HG02571 (cell line): ENCODE data around the gene GNMT.

Experiments
- ATAC-seq: cut with Tn5 transposase; IDR thresholded peaks from one replicate; pipeline ENCODE4 v1.9.1; 2021; ENCODE audit warnings: mild to moderate bottlenecking, moderate library complexity; ENCODE audit not compliant: unreplicated experiment

The GNMT gene

DNA sequence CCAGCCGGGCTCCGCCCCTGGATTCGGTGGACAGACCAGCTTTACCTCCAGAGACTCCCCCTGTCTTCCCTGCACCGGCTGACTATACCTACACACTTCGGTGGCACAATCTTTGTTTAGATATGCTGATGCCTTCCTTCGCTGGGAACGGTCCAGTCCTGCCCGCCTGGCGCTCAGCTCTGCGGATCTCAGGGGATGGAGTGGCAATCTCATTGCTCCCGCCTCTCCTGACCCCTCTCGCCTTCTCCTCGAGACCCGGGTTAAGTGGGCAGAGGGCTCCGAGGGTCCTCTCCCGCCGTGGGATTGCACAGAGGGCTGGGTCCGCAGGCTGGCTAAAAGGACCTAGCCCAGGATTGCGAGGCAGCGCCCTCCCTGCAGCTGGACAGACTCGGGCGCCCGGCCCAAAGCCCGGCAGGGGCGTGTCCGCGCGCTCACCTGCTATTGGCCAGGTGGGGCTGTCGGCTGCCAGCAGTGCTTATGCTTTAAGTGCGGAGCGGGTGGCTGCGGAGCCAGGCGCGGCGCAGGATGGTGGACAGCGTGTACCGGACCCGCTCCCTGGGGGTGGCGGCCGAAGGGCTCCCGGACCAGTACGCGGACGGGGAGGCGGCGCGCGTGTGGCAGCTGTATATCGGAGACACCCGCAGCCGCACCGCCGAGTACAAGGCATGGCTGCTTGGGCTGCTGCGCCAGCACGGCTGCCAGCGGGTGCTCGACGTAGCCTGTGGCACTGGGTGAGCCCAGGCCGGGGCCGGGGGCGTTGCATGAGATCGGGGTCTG, at the start of gene GNMT:
Gene GNMT (plus strand): TSS at position 512 of the 777 bp plus-strand sequence. CDS start 14 bp downstream, at position 526.
- no peak for ATAC-seq

DNA sequence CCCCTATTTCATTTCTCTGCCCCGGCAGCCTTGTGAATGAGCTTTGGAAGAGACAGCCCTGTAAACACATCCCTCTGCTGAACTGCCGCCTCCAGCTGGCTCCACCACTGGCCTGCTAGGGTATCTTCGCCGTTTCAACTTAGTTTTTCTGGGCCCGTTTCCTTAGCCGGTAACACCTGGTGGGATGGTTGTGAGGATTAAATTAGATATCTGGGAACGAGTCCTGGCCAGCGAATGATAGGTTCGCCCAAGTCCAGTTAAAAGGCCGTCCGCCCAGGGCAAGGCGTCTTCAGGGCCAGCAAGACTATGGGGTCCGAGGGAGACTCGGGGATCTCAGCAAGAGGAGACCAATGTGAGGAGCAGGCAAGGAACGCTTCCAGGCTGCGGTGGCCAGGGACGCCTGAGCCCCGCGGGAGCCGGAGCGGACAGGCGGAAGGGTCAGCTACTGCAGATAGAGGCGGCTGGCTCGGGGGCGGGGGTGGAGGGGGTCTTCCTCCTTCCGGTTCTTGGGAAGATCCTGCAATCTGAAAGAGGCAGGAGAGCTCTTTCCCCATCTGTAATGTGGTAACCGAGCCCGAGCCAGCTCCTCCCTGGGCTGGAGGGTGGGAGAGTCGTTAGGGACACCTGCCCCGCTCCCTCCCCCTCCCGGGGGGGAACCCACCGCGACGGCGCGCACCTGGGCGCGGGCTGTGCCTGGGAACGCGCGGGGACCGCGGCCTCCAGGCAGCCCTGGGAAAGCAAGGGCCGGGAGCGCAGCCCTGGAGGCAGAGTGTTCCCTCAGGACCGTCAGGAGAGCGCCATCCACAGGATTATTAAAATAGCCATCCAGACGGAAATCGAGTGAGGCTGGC, 49.2 kb upstream of the GNMT start:
- no peak for ATAC-seq

DNA sequence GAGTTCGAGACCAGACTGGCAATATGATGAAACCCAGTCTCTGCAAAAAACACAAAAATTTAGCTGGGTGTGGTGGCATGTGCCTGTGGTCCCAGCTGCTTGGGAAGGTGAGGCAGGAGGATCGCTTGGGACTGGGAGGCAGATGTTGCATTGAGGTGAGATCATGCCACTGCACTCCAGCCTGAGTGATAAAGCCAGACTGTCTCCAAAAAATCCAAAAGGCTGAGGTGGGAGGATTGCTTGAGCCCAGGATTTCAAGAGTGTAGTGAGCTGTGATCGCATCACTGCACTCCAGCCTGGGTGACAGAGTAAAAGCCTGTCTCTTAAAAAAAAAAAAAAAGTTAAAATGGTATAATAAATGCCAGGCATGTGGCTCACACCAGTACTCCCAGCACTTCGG, 46.0 kb upstream of the GNMT start:
- ATAC-seq: no peak

DNA sequence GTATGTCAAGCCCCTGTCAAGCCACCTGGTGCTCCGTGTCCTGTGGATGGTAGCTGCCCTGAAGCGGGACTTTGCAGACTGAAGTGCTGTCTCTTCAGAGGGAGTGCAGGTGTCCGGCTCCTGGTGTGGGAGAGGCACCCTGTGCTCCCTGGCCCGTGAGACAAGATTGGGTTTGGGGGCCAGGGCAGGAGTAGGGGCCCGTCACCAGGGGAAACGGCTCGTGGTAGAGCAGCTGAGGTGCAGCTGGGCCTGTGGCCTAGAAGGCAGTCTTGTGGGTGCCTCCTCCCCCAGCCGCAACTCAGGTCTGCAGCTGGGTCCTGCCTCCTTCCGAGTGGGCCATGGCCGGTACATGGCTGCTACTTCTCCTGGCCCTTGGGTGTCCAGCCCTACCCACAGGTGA, 44.8 kb upstream of the GNMT start, which contains the start of gene PTCRA:
Gene PTCRA (plus strand): TSS at position 322 of the 400 bp plus-strand sequence. CDS start 17 bp downstream, at position 339.
- ATAC-seq: no peak

DNA sequence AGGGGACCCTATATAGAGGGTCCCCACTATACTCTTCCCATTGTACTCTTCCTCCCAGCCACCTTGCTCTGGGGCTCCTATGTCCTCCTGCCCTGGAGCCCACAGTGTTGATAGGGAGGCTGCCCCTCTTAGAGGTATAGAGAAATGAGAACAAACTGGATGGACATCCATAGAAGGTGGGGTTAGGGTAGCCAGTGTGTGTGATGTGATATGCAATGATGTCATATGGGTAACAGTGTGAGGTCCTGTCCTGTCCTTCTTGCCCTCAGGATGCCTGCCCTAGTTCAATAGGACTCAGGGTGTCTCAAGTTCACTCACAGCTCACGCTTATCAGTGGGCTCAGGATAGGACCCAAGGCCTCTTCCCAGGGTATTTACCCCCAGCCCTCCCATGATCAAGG, 44.3 kb upstream of the GNMT start:
- ATAC-seq: no peak

DNA sequence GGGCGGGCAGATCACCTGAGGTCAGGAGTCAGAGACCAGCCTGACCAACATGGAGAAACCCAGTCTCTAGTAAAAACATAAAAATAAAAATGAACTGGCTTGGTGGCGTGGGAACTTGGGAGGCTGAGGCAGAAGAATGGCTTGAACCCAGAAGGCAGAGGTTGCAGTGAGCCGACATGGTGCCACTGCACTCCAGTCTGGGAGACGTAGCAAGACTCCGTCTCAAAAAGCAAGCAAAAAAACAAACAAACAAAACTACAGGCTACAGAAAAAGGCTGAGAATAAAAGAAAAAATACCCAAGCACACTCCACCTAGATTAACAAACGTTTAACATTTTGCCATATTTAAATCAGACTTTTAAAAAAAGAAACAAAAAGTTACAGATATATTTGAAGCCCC, 38.8 kb upstream of the GNMT start:
- ATAC-seq: no peak

DNA sequence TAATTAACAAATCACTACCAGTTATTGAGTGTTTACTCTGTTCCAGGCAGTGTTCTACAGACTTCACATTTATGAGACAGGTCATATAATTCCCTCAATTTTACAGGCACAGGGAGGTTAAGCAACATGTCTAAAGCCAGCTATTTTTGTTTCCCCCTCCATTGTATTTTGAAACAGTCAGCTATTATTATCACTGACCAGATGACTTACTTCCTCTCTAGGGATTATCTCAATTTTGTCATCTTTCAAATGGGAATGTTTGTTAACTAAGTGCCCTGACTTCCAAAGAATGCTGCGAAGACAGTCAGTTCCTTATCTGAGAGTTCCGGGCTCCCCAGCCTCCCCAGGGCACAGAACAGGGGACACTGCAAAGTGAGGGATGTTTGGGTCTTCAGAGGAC, 36.9 kb upstream of the GNMT start:
- ATAC-seq: no peak

DNA sequence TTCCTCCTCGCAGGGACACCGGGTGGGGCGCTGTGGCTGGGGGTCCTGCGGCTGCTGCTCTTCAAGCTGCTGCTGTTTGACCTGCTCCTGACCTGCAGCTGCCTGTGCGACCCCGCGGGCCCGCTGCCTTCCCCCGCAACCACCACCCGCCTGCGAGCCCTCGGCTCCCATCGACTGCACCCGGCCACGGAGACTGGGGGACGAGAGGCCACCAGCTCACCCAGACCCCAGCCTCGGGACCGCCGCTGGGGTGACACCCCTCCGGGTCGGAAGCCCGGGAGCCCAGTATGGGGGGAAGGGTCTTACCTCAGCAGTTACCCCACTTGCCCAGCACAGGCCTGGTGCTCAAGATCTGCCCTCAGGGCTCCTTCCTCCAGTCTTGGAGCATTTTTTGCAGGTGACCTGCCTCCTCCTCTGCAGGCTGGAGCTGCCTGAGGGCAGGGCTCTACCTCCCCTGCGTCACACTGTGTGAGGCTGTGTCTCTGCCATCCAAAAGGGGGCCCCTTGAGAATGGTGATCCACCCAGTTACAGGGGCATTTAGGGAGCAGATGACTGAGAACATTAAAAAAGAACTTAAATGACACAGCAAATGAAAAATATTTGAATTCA, 35.2 kb upstream of the GNMT start:
- no peak for ATAC-seq

DNA sequence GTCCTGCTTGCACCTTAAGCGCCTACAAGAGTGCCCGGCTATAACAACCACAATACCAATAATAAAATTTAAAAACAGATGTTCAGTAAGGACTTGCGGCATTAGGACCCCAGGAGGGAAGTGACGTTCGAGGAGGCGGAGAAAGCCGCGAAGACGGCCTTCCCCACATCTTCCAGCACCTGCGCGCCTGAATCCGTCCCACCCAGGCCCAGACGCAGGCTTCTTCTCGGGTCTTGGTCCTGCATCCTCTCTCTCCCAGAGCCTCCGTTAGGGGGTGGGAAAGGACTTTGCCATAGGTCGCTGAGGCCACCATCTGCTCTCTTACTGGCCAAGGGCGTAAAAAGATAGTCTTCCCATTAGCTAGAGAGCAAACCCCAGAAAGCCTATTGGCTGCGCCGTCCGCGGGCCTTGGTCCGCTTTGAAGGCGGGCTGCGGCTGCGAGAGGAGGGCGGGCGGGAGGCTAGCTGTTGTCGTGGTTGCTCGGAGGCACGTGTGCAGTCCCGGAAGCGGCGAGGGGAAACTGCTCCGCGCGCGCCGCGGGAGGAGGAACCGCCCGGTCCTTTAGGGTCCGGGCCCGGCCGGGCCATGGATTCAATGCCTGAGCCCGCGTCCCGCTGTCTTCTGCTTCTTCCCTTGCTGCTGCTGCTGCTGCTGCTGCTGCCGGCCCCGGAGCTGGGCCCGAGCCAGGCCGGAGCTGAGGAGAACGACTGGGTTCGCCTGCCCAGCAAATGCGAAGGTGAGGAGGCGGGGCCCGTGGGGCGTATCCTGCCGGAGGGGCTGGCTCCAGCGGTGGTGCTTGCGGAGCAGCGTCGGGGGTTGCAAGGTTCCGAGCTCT, 31.4 kb upstream of the GNMT start, which contains the start of gene CNPY3:
Gene CNPY3 (plus strand): TSS at position 495 of the 835 bp plus-strand sequence. CDS start 91 bp downstream, at position 586.
- ATAC-seq: peak; percentile 63

DNA sequence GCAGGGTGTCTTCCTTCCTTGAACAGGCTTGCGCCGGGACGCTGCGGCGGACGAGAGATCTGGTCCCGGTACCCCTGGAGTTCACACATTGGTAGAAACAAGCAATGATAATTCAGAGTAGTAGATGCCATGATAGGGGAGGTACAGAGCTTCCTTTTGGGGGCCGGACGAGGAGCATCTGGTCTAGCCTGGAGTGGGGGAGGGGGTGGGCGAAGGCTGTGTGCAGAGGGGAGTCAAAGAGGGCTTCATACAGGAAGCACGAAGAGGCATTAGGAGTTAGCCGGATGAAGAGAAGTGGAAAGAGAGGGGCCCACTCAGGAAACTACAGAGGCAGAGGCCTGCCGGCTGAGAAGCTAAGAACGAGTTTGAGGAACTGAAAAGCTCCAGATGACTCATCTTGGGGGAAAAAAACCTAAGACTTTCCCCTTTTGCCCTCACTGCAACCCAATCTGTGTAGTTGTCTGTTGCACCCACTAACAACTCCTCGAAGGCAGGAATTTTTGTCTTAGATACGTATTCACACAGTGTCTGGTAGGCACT, 30.7 kb upstream of the GNMT start:
- ATAC-seq: peak; percentile 54

DNA sequence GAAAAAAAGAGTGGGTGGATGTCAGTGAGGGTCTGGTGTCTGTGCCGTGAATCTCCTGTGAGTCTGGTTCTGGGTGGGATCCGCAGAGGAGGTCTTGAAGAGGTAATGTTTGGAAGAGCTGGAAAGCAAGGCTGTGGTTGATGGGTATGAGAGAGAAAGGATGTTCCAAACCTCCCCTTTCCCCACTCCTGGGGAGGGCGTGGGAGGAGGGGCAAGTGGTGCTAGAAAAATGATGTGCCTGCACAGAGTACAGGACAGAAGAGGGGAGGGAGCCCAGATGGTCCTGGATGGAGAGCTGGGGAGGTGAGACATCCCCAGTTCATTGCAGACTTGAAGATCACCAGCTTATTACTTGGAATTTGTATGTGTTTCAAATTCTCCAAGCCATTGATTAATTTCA, 28.1 kb upstream of the GNMT start:
- ATAC-seq: no peak

DNA sequence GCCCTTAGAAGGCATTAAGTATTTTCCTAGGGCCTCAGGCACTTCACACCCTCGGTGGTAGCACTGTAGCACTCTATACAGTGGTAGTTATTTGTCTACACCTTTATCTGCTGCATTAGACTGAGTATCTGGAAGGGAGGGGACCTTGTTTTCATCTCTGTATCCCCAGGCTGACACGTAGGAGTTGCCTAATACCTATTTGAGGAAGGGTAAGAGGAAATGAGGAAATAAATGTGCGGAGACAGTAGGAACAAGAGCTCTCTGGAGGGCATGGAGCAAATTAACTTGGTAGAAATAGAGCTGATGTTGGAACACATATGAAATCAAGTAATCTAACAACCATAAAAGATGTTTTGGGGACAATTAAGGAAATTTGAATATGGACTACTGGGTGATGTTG, 27.3 kb upstream of the GNMT start:
- ATAC-seq: no peak

DNA sequence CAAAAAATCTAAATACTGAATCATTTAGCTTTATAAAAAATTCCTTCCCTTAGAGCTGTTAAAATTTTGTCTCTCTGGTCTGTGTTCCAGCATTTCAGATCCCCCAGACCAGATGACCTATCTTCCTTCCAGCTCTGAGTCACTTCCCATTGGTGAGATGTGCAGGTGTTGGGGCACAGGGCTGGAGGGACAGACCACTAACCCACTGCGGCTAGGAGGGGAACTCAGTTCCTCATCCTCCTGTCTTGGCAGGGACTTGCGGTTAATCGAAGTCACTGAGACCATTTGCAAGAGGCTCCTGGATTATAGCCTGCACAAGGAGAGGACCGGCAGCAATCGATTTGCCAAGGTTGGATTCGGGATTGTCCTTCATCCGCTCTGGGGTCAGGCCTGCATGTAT, 25.2 kb upstream of the GNMT start:
- ATAC-seq: no peak

DNA sequence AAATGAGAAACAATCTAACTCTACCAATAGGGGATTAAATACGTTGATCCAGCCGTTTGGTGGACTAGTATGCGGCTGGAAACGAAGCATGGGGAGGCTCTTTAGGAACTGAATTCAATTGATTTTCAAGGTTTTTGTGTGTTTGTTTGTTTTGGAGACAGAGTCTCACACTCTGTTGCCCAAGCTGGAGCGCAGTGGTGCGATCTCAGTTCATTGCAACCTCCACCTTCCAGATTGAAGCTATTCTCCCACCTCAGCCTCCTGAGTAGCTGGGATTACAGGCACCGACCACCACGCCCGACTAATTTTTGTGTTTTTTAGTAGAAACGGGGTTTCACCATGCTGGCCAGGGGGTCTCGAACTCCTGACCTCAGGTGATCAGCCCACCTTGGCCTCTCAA, 24.2 kb upstream of the GNMT start:
- no peak for ATAC-seq

DNA sequence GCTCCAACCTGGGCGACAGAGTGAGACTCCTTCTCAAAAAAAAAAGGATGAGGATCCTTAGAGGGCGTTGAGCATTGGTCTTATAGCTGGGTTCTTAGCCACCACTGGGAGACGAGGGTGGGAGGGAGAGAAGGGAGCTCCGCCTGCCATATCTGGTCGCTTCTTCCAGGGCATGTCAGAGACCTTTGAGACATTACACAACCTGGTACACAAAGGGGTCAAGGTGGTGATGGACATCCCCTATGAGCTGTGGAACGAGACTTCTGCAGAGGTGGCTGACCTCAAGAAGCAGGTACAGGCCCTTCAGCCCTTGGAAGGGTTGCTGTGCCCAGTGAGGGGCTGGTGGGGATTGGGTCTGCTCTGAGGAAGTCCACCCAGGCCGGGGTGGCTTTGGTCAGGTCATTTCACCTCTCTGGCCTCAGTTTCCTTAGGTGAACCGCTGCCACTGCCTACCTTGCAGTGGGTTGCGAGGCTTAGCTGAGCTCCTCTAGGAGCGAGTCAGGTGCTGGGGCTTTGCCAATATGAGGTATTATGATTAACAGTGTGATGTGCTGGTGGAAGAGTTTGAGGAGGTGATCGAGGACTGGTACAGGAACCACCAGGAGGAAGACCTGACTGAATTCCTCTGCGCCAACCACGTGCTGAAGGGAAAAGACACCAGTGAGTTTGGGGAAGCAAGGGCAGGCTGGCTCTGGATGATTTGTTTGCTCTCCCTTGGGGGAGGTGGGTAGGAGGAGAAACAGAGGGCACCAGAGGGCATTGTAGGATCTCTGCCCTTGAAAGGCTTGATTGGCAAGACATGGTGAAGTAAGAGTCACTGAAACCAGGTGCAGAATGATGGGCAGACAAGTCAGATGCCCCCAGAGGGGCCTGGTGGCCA, 22.8 kb upstream of the GNMT start:
- no peak for ATAC-seq

DNA sequence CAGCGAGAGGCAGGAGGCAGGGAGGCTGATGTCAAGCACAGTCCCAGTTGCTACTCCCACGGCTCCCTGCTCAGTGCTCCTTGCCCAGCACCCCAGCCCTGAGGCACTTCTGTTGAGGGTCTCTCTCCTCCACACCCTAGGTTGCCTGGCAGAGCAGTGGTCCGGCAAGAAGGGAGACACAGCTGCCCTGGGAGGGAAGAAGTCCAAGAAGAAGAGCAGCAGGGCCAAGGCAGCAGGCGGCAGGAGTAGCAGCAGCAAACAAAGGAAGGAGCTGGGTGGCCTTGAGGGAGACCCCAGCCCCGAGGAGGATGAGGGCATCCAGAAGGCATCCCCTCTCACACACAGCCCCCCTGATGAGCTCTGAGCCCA, 22.1 kb upstream of the GNMT start:
- ATAC-seq: no peak

DNA sequence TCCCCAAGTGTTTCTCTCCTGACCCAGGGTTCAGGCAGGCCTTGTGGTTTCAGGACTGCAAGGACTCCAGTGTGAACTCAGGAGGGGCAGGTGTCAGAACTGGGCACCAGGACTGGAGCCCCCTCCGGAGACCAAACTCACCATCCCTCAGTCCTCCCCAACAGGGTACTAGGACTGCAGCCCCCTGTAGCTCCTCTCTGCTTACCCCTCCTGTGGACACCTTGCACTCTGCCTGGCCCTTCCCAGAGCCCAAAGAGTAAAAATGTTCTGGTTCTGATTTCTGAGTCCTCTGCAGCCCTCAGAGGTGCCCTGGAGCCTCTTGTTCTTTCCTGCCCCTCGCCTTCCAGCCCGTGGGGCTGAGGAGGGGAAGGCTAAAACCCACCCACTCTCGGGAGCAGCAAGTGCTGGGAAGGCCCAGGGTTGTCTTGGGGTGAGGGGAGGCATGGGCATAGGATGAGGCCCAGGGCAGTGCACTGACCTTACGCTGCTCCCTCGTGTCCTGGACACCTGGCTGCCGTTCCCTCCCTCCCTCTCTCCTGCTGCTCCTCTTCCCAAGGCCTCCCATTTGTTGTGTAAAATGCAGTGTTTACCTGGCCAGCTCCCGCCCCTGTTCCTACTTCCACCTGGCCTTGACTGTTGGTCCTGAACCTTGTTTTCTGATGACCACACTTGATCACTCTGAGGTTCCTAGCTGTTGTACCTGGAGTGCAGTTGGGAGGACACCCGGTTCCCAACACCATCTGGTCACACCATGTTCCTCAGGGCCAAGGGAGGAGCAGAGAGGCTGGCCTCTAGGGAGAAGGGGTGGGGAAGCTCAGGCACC, 21.4 kb upstream of the GNMT start:
- no peak for ATAC-seq

DNA sequence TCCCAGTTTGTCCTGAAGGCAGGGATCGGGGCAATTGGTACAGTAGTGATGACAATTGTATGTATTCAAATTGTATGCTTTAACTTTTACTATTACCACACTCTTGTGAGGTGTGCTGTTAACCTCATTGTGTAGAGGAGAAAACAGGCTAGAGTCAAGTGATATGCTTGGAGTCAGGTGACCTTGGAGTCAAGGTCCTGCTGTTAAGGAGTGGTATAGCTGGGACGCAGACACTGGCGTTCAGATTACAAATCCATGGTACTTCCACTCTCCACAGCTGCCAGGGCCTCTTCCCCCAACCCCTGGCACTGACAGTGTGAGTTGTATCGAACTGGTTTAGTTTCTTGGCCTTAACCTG, 20.8 kb upstream of the GNMT start:
- ATAC-seq: no peak
